HL-60/S4 treated with retinoic acid at 250 ng/mL for 4 days and 3 days (cell line): Measurements from ENCODE around the gene PIK3C2G.

Experiments used
- in situ Hi-C: fragments of 300-500 bp; cut with MboI; formaldehyde crosslinking; loops from 2 replicates; pipeline ENCODE4 v1.7.0; 2022; ENCODE audit warnings: low sequenced_read_pairs

Gene PIK3C2G

GRCh38 chr12:18270958-18271460 is 9.7 kb downstream of the PIK3C2G start:
- in situ Hi-C loops, result no loop called here

GRCh38 chr12:18275981-18276380 is 14.7 kb downstream of the PIK3C2G start:
- in situ Hi-C loops, result no loop called here

- in situ Hi-C loops, result no loop called here
Measured at GRCh38 chr12:18277196-18277595, 15.9 kb downstream of the PIK3C2G start.

GRCh38 chr12:18280728-18281127 is 19.4 kb downstream of the PIK3C2G start:
- in situ Hi-C loops, result no loop called here

- in situ Hi-C loops, result no loop called here
Measured at GRCh38 chr12:18281941-18282340, 20.6 kb downstream of the PIK3C2G start.

- in situ Hi-C loops, result no loop called here
Measured at GRCh38 chr12:18283831-18284230, 22.5 kb downstream of the PIK3C2G start.

- in situ Hi-C loops, result no loop called here
Measured at GRCh38 chr12:18284386-18284785, 23.1 kb downstream of the PIK3C2G start.

- in situ Hi-C loops, result no loop called here
Measured at GRCh38 chr12:18285161-18285560, 23.8 kb downstream of the PIK3C2G start.

- in situ Hi-C loops, result no loop called here
Measured at GRCh38 chr12:18290386-18290785, 29.1 kb downstream of the PIK3C2G start.

GRCh38 chr12:18294889-18295288 is 33.6 kb downstream of the PIK3C2G start:
- in situ Hi-C loops, result no loop called here

- in situ Hi-C loops, result no loop called here
Measured at GRCh38 chr12:18296201-18296908, 35.0 kb downstream of the PIK3C2G start.

- in situ Hi-C loops, result no loop called here
Measured at GRCh38 chr12:18296909-18297280, 35.6 kb downstream of the PIK3C2G start.

GRCh38 chr12:18297902-18298301 is 36.6 kb downstream of the PIK3C2G start:
- in situ Hi-C loops, result no loop called here

- in situ Hi-C loops, result no loop called here
Measured at GRCh38 chr12:18302809-18303430, 41.6 kb downstream of the PIK3C2G start.

GRCh38 chr12:18304609-18305008 is 43.3 kb downstream of the PIK3C2G start:
- in situ Hi-C loops, result no loop called here

- in situ Hi-C loops, result no loop called here
Measured at GRCh38 chr12:18306311-18306710, 45.0 kb downstream of the PIK3C2G start.

GRCh38 chr12:18313306-18313705 is 52.0 kb downstream of the PIK3C2G start:
- in situ Hi-C loops, result no loop called here

- in situ Hi-C loops, result no loop called here
Measured at GRCh38 chr12:18320036-18320617, 58.8 kb downstream of the PIK3C2G start.

- in situ Hi-C loops, result no loop called here
Measured at GRCh38 chr12:18320976-18321375, 59.7 kb downstream of the PIK3C2G start.

GRCh38 chr12:18323159-18323558 is 61.8 kb downstream of the PIK3C2G start:
- in situ Hi-C loops, result no loop called here

- in situ Hi-C loops, result no loop called here
Measured at GRCh38 chr12:18327036-18327435, 65.7 kb downstream of the PIK3C2G start.

- in situ Hi-C loops, result no loop called here
Measured at GRCh38 chr12:18332173-18332572, 70.9 kb downstream of the PIK3C2G start.
